ENCODE results near the gene ERG.

The ERG gene

GRCh38 chr21:38503583-38503982 is 5.3 kb upstream of the ERG start:
- DNase-seq (ENCODE audit: low read depth): peak; percentile 63
- no peak overlapping the region for H3K4me3 ChIP-seq (ENCODE audit: low read depth, low read length)

GRCh38 chr21:38500073-38500472 is 1.8 kb upstream of the ERG start:
- no peak for DNase-seq (ENCODE audit: low read depth)
- no peak overlapping the region for H3K4me3 ChIP-seq (ENCODE audit: low read depth, low read length)

- DNase-seq (ENCODE audit: low read depth): no peak
- no peak overlapping the region for H3K4me3 ChIP-seq (ENCODE audit: low read depth, low read length)
Measured at GRCh38 chr21:38499296-38499695, 1.0 kb upstream of the ERG start.

GRCh38 chr21:38496224-38496623 is 2.1 kb downstream of the ERG start:
- H3K4me3 ChIP-seq (ENCODE audit: low read depth, low read length): no peak overlapping the region
- DNase-seq (ENCODE audit: low read depth): no peak

GRCh38 chr21:38495696-38496095 is 2.6 kb downstream of the ERG start:
- H3K4me3 ChIP-seq (ENCODE audit: low read depth, low read length): no peak overlapping the region

GRCh38 chr21:38495242-38495641 is 3.0 kb downstream of the ERG start:
- H3K4me3 ChIP-seq (ENCODE audit: low read depth, low read length): no peak overlapping the region
- DNase-seq (ENCODE audit: low read depth): no peak

More at GRCh38 chr21:38495696-38496095, 2.6 kb downstream of the ERG start:
- no peak for DNase-seq (ENCODE audit: low read depth)

GRCh38 chr21:38494703-38495102 is 3.6 kb downstream of the ERG start:
- no peak overlapping the region for H3K4me3 ChIP-seq (ENCODE audit: low read depth, low read length)
- DNase-seq (ENCODE audit: low read depth): no peak

- DNase-seq (ENCODE audit: low read depth): no peak
- no peak overlapping the region for H3K4me3 ChIP-seq (ENCODE audit: low read depth, low read length)
Measured at GRCh38 chr21:38494251-38494642, 4.0 kb downstream of the ERG start.

- no peak overlapping the region for H3K4me3 ChIP-seq (ENCODE audit: low read depth, low read length)
- no peak for DNase-seq (ENCODE audit: low read depth)
Measured at GRCh38 chr21:38493549-38494250, 4.6 kb downstream of the ERG start.

- H3K4me3 ChIP-seq (ENCODE audit: low read depth, low read length): no peak overlapping the region
- DNase-seq (ENCODE audit: low read depth): no peak
Measured at GRCh38 chr21:38492007-38492406, 6.3 kb downstream of the ERG start.

- no peak overlapping the region for H3K4me3 ChIP-seq (ENCODE audit: low read depth, low read length)
- DNase-seq (ENCODE audit: low read depth): no peak
Measured at GRCh38 chr21:38491536-38491935, 6.7 kb downstream of the ERG start.

- DNase-seq (ENCODE audit: low read depth): no peak
- H3K4me3 ChIP-seq (ENCODE audit: low read depth, low read length): no peak overlapping the region
Measured at GRCh38 chr21:38490411-38491020, 7.8 kb downstream of the ERG start.

GRCh38 chr21:38489729-38490128 is 8.5 kb downstream of the ERG start:
- H3K4me3 ChIP-seq (ENCODE audit: low read depth, low read length): no peak overlapping the region
- DNase-seq (ENCODE audit: low read depth): no peak

- no peak overlapping the region for H3K4me3 ChIP-seq (ENCODE audit: low read depth, low read length)
- no peak for DNase-seq (ENCODE audit: low read depth)
Measured at GRCh38 chr21:38489271-38489652, 9.0 kb downstream of the ERG start.

GRCh38 chr21:38488640-38489270 is 9.5 kb downstream of the ERG start:
- no peak for DNase-seq (ENCODE audit: low read depth)
- H3K4me3 ChIP-seq (ENCODE audit: low read depth, low read length): no peak overlapping the region

- no peak for DNase-seq (ENCODE audit: low read depth)
- no peak overlapping the region for H3K4me3 ChIP-seq (ENCODE audit: low read depth, low read length)
Measured at GRCh38 chr21:38487901-38488639, 10.2 kb downstream of the ERG start.

GRCh38 chr21:38486706-38487105 is 11.6 kb downstream of the ERG start:
- H3K4me3 ChIP-seq (ENCODE audit: low read depth, low read length): no peak overlapping the region

GRCh38 chr21:38486221-38486620 is 12.1 kb downstream of the ERG start:
- no peak overlapping the region for H3K4me3 ChIP-seq (ENCODE audit: low read depth, low read length)
- peak; percentile 85 for DNase-seq (ENCODE audit: low read depth)

More at GRCh38 chr21:38486706-38487105, 11.6 kb downstream of the ERG start:
- no peak for DNase-seq (ENCODE audit: low read depth)

- DNase-seq (ENCODE audit: low read depth): no peak
- H3K4me3 ChIP-seq (ENCODE audit: low read depth, low read length): no peak overlapping the region
Measured at GRCh38 chr21:38479641-38480525, 18.4 kb downstream of the ERG start.

Measured in skeletal muscle cell (primary cell).